Middle frontal gyrus (tissue), 1 donor: ENCODE results near the gene RAB27A.
"Not testable (repeated sequence)": the region's sequence is repeated elsewhere in the genome, so short reads cannot be mapped to it uniquely, and the experiment has no call there.

ENCODE experiments used
- DNase-seq: peaks from one replicate; pipeline ENCODE4 v3.0.0-alpha.2; 2015; ENCODE audit warnings: low spot score; ENCODE audit errors: extremely low spot score

Gene RAB27A

DNA sequence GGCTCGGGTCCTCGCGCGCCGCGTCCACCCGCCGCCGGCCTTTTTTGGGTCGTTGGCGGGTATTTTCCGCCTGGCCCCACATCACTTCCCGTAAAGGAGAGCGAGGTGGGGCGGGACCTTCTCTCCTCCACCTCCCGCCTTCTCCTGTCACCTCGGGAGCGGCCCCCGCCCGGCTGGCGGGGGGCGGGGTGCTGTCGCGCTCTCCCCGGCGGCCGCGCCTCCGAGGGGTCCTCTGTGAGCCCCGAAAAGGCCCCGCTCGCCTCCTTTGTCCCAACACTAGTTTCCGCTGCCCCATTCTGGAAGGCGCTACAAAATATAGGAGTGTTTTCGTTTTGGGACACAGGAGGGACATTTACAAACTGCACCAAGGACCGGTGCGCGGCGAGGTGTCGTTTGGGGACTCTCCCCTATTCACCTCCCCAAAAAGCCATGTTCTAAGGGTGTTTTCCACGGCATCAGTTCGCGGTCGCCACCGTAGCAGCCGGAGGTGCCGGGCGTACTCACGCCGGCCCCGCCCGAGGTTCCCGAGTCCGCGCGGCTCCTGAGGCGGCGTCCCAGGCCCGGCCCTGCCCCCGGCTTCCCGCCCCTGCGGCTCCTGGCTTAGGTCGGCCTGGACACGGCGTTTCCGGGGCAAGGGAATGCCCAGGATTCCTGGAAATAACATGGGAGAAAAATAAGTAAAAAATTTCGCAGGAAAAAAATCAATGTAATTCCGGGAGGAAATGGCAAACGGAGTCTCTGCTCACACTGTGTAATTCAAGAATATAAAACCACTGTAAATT lies at the start of gene RAB27A:
TSS of gene RAB27A (minus strand) at position 68 of the 782 bp plus-strand sequence. CDS start 54,879 bp downstream, outside the sequence.
- no peak for DNase-seq

DNA sequence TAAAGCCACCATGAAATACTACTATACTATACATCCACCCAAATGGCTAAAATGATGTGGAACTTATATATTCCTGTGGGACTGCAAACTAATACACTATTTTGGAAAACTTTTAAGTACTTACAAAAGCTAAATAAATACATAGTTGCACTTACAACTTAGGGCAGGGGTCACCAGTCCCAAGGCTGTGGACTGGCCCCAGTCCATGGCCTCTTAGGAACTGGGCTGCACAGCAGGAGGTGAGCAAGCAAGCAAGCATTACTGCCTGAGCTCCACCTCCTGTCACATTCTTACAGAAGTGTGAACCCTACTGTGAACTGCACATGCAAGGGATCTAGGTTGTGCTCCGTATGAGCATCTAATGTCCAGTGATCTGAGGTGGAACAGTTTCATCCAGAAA lies 47.5 kb upstream of the RAB27A start:
- no peak for DNase-seq

DNA sequence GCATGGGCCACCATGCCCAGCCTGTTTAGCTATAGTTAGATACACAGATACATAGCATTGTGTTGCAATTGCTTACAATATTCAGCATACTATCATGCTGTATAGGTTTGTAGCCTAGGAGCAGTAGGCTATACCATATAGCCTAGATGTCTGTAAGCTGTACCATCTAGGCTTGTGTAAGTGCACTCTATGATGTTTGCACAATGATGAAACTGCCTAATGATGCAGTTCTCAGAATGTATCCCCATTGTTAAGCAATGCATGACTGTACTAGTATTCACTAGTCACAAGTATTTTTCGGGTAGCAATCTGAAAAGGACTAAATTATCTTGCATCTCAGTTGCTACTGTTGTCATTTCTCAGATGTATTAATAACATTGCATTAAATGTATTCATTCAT lies 45.4 kb upstream of the RAB27A start:
- no peak for DNase-seq

DNA sequence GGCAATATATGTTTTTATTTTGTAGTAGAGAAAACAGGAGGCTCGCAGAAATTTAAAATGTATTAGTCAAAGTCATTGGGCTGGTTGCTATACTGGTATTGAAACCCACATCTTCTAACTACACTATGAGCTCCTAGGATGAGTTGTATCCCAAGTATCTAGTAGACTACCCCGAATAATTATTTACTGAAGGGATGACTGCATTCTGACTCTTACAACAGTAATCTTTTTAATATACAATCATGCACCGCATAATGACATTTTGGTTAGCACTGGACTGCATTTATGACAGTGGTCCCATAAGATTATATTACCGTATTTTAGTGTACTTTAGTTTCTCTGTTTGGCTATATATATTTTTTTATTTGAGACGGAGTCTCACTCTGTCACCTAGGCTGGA lies 44.8 kb upstream of the RAB27A start:
- no peak for DNase-seq

DNA sequence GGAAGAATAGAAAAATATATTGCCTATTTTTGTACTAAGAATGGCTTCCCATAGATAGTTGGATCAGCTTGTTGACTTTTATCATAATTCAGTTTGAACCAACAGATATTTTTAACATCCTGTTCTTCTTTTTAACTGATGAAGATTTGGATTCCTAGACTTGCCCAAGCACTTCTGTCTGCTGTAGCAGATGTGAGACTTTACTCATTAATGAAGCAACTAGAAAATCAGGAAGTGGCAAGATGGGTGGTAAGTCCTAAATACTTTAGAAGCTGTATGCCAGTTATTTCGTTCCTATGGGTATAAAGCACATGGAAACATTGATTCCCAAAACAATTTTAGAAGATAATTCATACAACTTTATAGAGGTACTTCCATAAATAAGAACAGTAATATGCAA lies 37.8 kb upstream of the RAB27A start:
- no peak for DNase-seq

DNA sequence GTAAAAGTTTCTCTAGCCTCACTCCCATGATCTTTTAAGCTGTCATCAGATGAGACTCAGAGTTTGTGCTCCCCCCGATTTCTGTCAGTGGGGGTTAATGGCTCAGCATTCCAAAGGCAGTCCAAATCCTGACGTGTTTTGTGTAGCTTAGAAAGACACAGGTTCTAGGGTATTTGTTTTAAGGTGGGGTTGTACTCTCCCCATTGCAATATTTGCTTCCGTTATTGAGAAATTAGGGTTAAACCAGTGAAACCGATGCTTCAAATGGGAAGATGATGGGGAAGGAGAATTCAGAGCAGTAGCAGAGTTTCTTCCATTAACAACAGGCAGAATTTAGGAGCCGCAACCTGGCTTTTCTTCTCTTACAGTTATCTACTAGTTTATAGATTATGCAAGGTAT lies 32.9 kb upstream of the RAB27A start:
- no peak for DNase-seq

DNA sequence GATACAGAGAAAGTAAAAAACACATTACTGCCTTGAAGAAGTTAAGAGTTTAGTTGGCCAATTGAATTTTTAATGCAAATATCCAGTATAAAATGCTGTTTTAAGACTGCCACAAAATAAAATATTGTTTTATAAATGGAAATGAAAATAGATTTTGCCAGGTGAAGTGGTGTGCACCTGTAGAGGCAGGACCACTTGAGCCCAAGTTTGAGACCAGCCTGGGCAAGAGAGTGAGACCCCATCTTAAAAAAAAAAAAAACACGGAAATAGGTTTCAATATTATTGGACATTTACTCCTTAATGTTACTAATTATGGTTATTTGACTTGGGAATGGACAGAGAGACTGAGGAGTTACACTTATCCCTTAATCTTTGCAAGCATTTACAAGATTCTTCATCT lies 31.4 kb upstream of the RAB27A start:
- no peak for DNase-seq

DNA sequence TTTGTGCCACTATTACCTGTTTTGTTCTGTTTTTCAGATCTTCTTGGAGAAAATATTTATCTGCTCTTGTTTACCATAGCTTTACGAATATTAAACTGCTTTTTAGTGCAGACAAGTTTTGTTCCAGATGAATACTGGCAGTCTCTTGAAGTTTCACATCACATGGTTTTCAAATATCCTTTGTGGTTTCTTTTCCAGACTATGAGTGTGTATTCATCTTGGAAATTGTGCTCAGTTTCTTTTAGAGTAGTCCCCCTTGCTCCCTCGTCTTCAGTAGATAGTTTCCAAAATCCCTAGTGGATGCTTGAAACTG lies 30.6 kb upstream of the RAB27A start:
- DNase-seq: no peak

DNA sequence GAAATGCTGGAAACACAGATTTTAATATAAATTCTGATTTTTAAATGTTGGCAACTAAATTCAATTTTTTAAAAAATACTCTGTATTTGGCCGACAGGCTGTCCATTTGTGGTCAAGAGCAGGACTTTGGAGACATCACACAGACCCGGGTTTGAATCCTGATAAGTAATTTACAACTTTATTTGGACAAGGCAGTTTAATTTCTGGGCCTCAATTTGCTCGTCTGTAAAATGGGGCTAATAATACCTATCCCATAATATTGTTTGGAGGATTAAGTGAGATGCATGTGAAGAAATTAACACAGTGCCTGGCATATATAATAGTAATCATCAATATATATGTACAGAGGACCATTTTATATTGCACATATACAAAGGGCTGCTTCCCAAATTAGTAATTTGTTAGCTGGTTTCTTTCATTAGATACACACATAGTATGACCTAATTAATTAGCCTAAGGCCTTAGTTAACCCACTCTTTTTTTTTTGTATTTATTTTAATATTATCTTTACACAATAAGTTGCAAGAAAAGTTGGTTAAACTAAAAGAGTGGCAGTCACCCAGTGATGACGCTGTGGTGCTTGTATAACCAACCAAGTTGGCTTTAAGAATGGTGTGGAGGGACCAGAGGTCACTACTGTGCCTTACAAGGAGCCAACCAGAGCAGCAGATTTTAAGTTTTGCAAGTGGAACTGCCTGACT lies 30.1 kb upstream of the RAB27A start:
- no peak for DNase-seq

DNA sequence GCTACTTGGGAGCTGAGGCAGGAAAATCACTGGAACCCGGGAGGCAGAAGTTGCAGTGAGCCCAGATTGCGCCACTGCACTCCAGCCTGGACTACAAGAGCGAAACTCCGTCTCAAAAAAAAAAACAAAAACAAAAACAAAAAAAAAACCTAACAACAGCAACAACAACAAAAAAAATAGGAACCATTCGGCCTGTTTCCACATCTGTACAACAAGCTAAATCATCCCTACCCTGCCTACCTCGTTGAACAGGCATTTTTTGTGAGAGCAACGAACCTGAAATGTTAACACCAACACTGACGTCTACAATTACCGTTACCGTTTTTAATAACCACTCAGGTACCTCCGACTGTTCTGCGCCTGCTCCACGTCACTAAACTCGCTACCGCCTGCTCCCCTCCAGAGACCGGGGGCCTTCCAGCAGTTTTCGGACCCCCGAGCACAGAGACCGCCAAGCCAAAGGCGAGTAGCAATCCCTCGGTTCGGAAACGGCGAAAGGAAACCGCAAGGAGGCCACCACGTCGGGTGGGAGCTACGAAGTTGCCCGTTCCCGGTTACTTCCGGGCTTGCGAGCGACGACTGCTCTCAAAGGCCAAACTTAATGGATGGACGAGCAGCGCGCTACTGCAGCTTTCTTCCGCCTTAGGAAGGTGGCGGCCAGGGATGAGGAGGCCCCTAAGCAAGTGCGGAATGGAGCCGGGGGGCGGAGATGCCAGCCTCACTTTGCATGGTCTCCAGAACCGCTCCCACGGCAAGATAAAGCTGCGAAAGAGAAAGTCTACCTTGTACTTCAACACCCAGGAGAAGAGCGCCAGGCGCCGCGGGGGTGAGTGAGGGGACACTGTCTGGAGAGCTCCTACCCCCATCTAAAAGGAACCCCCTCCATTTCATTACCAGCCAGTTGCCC lies 29.2 kb upstream of the RAB27A start, which contains the start of the genes PIGB and PIGBOS1:
TSS of gene PIGB (plus strand) at position 635 of the 907 bp plus-strand sequence. CDS start at position 664, 29 bp downstream.
TSS of gene PIGBOS1 (minus strand) at position 536 of the 907 bp plus-strand sequence. CDS start 1,331 bp downstream, outside the sequence.
- peak; percentile 62 for DNase-seq

DNA sequence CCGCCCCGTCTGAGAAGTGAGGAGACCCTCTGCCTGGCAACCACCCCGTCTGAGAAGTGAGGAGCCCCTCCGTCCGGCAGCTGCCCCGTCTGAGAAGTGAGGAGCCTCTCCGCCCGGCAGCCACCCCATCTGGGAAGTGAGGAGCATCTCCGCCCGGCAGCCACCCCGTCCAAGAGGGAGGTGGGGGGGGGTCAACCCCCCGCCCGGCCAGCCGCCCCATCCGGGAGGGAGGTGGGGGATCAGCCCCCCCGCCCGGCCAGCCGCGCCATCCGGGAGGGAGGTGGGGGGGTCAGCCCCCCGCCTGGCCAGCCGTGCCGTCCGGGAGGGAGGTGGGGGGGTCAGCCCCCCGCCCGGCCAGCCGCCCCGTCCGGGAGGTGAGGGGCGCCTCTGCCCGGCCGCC lies 13.2 kb upstream of the RAB27A start:
- DNase-seq: not testable (repeated sequence)

DNA sequence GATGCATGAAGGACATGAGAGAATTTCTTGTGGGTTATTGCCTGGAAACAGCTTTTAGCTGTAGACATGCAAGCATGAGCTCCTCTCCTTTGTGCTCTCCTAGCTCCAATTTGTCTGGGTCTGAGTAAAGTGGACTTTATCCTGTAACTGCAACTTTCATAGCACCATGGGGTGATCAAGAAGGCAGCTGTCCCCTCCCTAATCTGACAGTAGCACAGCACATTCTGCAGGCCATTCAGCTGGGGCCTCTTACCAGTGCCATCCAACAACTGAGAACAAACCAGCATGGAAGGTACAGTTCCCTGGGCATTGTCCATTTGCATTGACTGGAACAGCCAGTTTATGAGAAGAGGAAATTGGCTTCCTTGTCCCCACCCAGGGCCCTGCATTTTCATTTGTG lies 7.7 kb upstream of the RAB27A start:
- DNase-seq: no peak

DNA sequence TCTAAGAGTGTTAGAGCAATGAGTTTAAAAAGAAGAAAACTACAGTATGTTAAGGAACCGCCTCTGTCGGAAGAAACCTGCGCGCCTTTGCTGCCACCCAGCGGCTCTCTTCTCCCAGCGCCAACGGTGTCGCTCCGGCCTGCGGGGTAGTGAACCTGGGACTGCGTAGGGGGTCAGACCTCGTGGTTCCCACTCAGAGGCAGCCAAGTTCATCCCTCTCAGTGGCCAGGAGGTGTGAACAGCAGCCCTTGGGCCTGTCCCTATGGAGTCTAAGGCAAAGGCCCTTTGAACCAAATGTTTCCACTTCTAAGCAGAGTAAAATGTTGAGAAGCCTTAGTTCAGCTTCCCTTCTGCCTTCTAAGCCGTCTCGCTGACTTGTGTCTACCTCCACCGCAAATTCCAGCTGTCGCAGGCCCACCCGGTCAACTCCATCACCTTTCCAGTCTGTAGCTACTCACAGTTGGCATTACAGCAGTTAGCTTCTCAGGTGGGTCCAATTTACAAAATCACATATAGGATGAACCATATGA lies 980 bp upstream of the RAB27A start:
- peak; percentile 54 for DNase-seq

DNA sequence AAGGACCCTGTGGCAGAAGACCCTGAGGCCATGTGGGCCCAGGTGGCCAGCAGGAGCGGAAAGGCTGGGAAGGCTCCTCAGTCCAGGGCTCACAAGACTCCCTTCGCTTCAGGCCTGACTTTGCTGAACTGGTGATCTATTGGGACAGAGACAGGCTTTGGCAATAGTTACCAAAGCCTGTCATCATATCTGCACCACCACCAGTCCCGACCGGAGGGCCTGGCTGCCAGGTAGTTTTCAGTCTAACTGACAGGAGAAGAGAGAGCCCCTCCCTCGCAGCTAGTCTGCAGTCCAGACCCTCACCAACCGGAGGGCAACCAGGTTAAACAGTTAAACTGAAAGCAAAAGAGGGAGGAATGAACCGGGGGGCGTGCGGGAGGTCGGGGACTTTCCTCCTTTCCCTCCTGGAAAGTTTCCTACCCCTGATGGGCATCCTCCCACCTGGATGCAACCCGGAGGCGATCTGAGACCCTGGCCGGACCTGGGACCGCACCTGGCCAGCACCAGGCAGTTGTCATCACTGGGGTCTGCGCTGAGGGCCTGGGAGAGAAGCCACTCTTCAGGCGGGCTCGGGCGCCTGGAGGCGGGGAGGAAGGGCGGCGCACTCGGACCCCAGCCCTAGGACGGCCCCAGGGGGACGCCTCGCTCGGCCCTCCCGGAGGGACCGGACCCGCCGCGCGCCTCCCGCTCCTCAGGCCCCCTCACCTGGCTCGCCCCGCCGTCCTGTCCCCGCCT lies 435 bp downstream of the RAB27A start:
- DNase-seq: no peak

DNA sequence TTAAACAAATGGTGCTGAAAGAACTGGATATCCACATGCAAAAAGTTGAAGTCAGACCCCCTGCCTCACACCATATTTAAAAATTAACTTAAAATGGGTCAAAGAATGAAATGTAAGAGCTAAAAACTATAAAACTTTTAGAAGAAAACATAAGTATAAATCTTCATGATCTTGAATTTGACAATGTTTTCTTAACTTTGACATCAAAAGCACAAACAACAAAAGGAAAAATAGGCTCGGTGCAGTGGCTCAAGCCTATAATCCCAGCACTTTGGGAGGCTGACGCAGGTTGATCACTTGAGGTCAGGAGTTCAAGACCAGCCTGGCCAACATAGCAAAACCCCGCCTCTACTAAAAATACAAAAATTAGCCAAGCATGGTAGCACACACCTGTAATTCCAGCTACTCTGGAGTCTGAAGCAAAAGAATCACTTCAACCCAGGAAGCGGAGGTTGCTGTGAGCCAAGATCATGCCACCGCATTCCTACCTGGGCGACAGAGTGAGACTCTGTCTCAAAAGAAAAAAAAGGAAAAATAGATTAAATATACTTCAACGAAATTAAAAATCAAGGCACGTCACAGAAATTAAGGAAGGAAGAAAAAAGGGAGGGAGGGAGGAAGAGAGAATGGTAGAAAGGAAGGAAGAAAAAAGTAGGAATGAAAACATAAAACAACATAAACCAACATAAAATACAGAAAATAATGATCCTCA lies 1.5 kb downstream of the RAB27A start:
- DNase-seq: no peak

DNA sequence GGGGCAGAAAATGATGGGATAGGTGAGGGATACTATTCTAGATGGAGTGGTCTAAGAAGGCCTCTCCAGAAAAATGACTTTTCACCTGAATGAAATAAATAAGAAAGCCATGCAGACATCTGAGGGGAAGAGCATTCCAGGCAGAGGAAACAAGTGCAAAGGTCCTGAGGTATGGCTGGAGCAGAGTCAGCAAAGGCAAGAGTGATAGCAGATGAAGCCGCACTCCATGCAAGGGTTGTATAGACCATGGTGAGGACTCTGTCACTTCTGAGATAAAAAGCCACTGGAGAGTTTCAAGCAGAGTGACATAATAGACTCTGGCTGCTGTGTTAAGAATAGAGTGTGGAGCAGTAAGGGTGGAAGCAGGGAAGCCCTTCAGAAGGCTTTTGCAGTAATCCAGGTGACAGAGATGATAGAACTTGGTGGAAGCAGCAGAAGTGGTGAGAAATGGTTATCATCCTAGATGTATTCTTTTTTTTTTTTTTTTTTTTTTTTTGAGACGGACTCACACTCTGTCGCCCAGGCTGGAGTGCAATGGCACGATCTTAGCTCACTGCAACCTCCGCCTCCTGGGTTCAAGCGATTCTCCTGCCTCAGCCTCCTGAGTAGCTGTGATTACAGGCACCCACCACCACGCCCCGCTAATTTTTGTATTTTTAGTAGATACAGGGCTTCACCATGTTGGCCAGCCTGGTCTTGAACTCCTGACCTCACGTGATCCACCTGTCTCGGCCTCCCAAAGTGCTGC lies 3.0 kb downstream of the RAB27A start:
- DNase-seq: not testable (repeated sequence)

DNA sequence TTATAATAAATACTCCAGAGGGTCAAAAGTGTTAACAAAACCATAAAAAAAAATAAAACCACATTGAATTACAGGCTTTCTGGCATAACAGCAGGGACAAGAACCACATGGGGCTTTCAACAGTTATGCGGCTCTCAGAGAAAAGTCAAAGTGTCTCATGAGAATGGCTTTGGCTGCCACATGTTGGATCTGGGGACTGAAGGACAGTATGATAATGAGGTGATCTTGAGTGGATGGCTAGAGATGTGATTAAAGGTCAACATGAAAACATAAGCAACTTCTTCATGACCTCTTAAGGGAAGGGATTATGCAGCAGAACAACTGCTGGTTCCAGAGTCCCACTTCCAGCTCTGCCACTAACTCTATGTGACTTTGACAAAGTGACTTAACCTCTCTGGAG lies 5.2 kb downstream of the RAB27A start:
- no peak for DNase-seq

DNA sequence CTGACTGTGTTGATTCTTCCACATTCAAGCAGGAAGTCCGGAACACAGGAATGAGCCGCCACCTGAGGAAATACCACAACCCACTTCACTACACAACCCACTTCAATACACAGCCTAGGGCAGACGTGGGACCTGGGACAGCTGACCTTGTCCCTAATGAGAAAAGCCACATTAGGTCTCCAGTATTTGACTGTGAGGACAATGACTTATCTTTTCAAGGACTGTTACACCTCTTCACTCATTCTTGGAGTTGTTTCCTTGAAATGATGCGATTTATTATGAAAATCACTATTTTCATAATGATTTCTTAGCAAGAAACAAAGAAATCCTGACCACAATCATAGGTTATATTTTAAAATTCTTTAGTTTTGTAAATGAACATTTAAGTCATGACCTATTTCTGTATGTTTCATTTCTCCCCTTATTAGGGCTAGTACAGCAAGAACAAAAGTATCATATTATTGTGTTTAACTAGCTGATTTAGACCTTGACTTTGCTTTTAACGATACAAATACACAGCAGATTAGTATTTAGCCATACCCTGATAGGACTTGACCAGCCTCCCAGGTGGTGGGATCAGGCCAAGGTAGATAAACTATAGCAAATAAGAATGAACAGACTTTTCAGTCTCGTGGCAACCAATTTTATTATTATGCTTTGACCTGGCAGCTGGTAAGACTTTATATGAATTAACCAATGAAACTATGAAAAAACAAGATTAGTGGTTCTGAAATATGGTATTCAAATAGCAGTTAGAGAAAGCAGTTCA lies 6.0 kb downstream of the RAB27A start:
- DNase-seq: no peak
